GM12878 (cell line): ENCODE data around the gene BLACAT1. TPM values are rescaled to one million over a fixed set of nuclear protein-coding genes. Genes with fewer than 3 reads are reported as not detected.

Experiments used
- ATAC-seq: fragments of 200-7000 bp; cut with Tn5 transposase; 3 replicates; pipeline ENCODE4 v1.9.1; 2020; ENCODE audit warnings: mild to moderate bottlenecking, moderate library complexity
- BruUV-seq: library from RNA; stranded (reverse); fragments of 400-500 nt; replicated peaks from 2 replicates; lab custom pipeline; 2021; lab: Mats Ljungman, UMichigan
- CTCF ChIA-PET: fragments of 300-600 bp; sonication (Branson Sonifier 250); formaldehyde crosslinking; extraction: SDS; loops from one replicate; lab custom pipeline; 2021; ENCODE audit warnings: inconsistent platforms; lab: Yijun Ruan, JAX
- POLR2A ChIA-PET: fragments of 350-600 bp; formaldehyde crosslinking; extraction: SDS; loops from one replicate; lab custom pipeline; 2021; ENCODE audit warnings: inconsistent platforms; lab: Charles Lee
- RAD21 ChIA-PET: fragments of 300-600 bp; sonication (Branson Sonifier 250); formaldehyde crosslinking; loops from one replicate; lab custom pipeline; 2023; ENCODE audit warnings: antibody characterized with exemption; ENCODE audit not compliant: unreplicated experiment; lab: Charles Lee
- SMC1A ChIA-PET: fragments of 300-600 bp; sonication (Branson Sonifier 250); formaldehyde crosslinking; loops from one replicate; lab custom pipeline; 2023; ENCODE audit not compliant: unreplicated experiment, uncharacterized antibody; lab: Charles Lee
- DNase-seq: peaks from one replicate; pipeline ENCODE4 v3.0.0-alpha.2; 2011; ENCODE audit warnings: low read depth, low spot score
- FAIRE-seq: peaks from 3 replicates; lab custom pipeline; 2011; peaks lifted over from hg19 to GRCh38; lab: Jason Lieb, UNC
- H2AFZ ChIP-seq: 2 replicates; pipeline ENCODE4 v1.6.0; 2011; ENCODE audit warnings: low read depth, low read length, control low read depth; ENCODE audit not compliant: control insufficient read depth
- H3K27ac ChIP-seq: 2 replicates; pipeline ENCODE4 v1.5.1; 2011; ENCODE audit warnings: control low read depth; ENCODE audit not compliant: control insufficient read depth, insufficient read depth
- H3K27me3 ChIP-seq, 2 experiments: replicated peaks in 1 of 2; 2 replicates each; pipeline versions ENCODE4 v1.6.0 to v1.6.1; 2011; ENCODE audit warnings: low read length in 1 of 2; ENCODE audit not compliant: control insufficient read depth in 2 of 2, insufficient read depth in 2 of 2
- H3K36me3 ChIP-seq, 2 experiments: 2 replicates each; pipeline ENCODE4 v1.5.1; 2011; ENCODE audit warnings: low read length in 1 of 2; ENCODE audit not compliant: control insufficient read depth in 2 of 2, insufficient read depth in 2 of 2
- H3K4me1 ChIP-seq: 2 replicates; pipeline ENCODE4 v1.6.1; 2011; ENCODE audit warnings: mild to moderate bottlenecking, low read length, moderate library complexity, mixed read lengths; ENCODE audit not compliant: control insufficient read depth, insufficient read depth
- H3K4me2 ChIP-seq: 2 replicates; pipeline ENCODE4 v1.6.0; 2011; ENCODE audit warnings: control low read depth; ENCODE audit not compliant: control insufficient read depth, insufficient read depth
- H3K4me3 ChIP-seq: fragments of 200-600 bp; sonication (generic); 2 replicates; pipeline ENCODE4 v1.5.1; 2016
- H3K79me2 ChIP-seq: 2 replicates; pipeline ENCODE4 v1.6.0; 2011; ENCODE audit warnings: low read length; ENCODE audit not compliant: control insufficient read depth, insufficient read depth
- H3K9ac ChIP-seq: 2 replicates; pipeline ENCODE4 v1.8.0; 2011; ENCODE audit warnings: low read length, control low read depth, mixed read lengths; ENCODE audit not compliant: control insufficient read depth, insufficient read depth
- H3K9me3 ChIP-seq: replicated peaks from 3 replicates; pipeline ENCODE4 v1.5.1; 2011; ENCODE audit warnings: mild to moderate bottlenecking, low read length; ENCODE audit not compliant: control insufficient read depth, insufficient read depth
- H4K20me1 ChIP-seq: 2 replicates; pipeline ENCODE4 v1.6.0; 2011; ENCODE audit not compliant: control insufficient read depth, insufficient read depth
- BMI1 ChIP-seq: fragments of 450-650 bp; IDR thresholded peaks from 2 replicates; pipeline ENCODE4 v1.6.1; 2016; ENCODE audit warnings: mild to moderate bottlenecking, moderate library complexity, borderline replicate concordance
- CBX5 ChIP-seq: sonication (generic); IDR thresholded peaks from 2 replicates; pipeline ENCODE4 v1.6.1; 2016; ENCODE audit warnings: low read depth, moderate library complexity, mild to moderate bottlenecking, inconsistent platforms
- CREM ChIP-seq: IDR thresholded peaks from 2 replicates; pipeline ENCODE4 v1.6.1; 2014; ENCODE audit warnings: antibody characterized with exemption, low read depth
- IRF4 ChIP-seq: IDR thresholded peaks from 2 replicates; pipeline ENCODE4 v1.6.1; 2011; ENCODE audit warnings: low read depth, low read length
- NFIC ChIP-seq: IDR thresholded peaks from 2 replicates; pipeline ENCODE4 v1.6.1; 2012; ENCODE audit warnings: low read depth, mild to moderate bottlenecking, inconsistent platforms, low read length, moderate library complexity
- PAX8 ChIP-seq: fragments of 450-650 bp; IDR thresholded peaks from 2 replicates; pipeline ENCODE4 v1.6.1; 2017; ENCODE audit warnings: mild to moderate bottlenecking, moderate library complexity
- PBX3 ChIP-seq: IDR thresholded peaks from 2 replicates; pipeline ENCODE4 v1.6.1; 2011; ENCODE audit warnings: mild to moderate bottlenecking, low read depth, low read length, moderate library complexity; ENCODE audit not compliant: insufficient replicate concordance
- TARDBP ChIP-seq: IDR thresholded peaks from 2 replicates; pipeline ENCODE4 v1.6.1; 2016; ENCODE audit warnings: borderline replicate concordance
- WGBS: methylation state at CpG from one replicate; pipeline ENCODE4 v1.1.6; 2016; ENCODE audit warnings: low lambda C conversion rate; ENCODE audit not compliant: insufficient replicate concordance, insufficient coverage; ENCODE audit errors: missing lambda C conversion rate; 5-methylcytosine and 5-hydroxymethylcytosine counted together
- in situ Hi-C: fragments of 300-500 bp; cut with MboI; formaldehyde crosslinking; loops from 9 replicates; pipeline ENCODE4 v1.14.3; 2018; ENCODE audit warnings: mixed read lengths
- intact Hi-C: fragments of 100-400 bp; cut with micrococcal nuclease; formaldehyde crosslinking; loops from one replicate; pipeline ENCODE4 v1.14.2; 2022; ENCODE audit not compliant: unreplicated experiment
- polyA plus RNA-seq, 11 experiments: library from polyadenylated mRNA; depleted of rRNA in 4 of 11; unstranded in 6 of 11; stranded (reverse) in 5 of 11; fragments of >200 nt; fragmentation: Nextera tagmentation in 4 of 11; fragmentation: Illumina TruSeq in 1 of 11; extraction: Ambion mirVana in 4 of 11; extraction: Trizol in 1 of 11; gene quantifications; 1 replicate in 1 of 11; 2 replicates in 10 of 11; pipeline versions ENCODE4 v1.2.1 to v1.2.3, GENCODE V29; 2011 to 2016; ENCODE audit warnings: inconsistent platforms in 2 of 11, missing spikeins in 2 of 11, low read depth in 1 of 11
- total RNA-seq, 4 experiments: library from RNA; depleted of rRNA in 3 of 4; stranded (reverse); fragments of >200 nt in 3 of 4; fragmentation: Illumina TruSeq in 1 of 4; extraction: Trizol in 1 of 4; gene quantifications; 2 replicates each; pipeline versions ENCODE4 v1.2.1 to v1.2.3, GENCODE V29; 2013 to 2021

BLACAT1 gene
- total and polyA plus RNA-seq, 10 of the 15 experiments (the other 5 are each of a cell fraction or from before 2014, with no cell fraction given): 0.04 to 1.6 (median 0.15) TPM; not detected in 1

GRCh38 chr1:205444300-205444930 is 11.4 kb downstream of the BLACAT1 start (continued):
- no peak for TF ChIP-seq NFIC

GRCh38 chr1:205443585-205444299 is 12.1 kb downstream of the BLACAT1 start:
- in situ Hi-C loops: no loop called here
- ATAC-seq: no peak
- FAIRE-seq: no peak
- POLR2A ChIA-PET: no interaction called here
- RAD21 ChIA-PET: interaction anchor here (1.3 to 5.9 kb wide), 4 partner anchors 13 to 47 kb away, joined by 3 to 42 read pairs (median 4); no protein-coding TSS in a partner anchor
- no peak for DNase-seq
- no peaks in the 10 kb centered on the region for H3K36me3 ChIP-seq
- no peak overlapping the region for H3K9ac ChIP-seq
- H3K27me3 ChIP-seq: no peaks in the 10 kb centered on the region; a peak in 1 of 4 replicates
- SMC1A ChIA-PET: interaction anchor here (1.4 kb wide), 1 partner anchor 38 kb away, joined by 4 read pairs; no protein-coding TSS in a partner anchor
- no peak for TF ChIP-seq TARDBP
- no peak for TF ChIP-seq PAX8
- no peak for TF ChIP-seq CBX5
- TF ChIP-seq BMI1: no peak
- no peak for TF ChIP-seq PBX3
- no peak for TF ChIP-seq IRF4
- no peak for TF ChIP-seq CREM
- H3K27ac ChIP-seq: no peak overlapping the region
- H2AFZ ChIP-seq: no peak overlapping the region
- no peak overlapping the region for H3K4me3 ChIP-seq
- H3K4me2 ChIP-seq: no peak overlapping the region
- H4K20me1 ChIP-seq: no peaks in the 10 kb centered on the region
- H3K79me2 ChIP-seq: no peaks in the 10 kb centered on the region
- CTCF ChIA-PET: interaction anchor here (1.0 to 5.6 kb wide), 5 partner anchors 12 to 90 kb away, joined by 3 to 55 read pairs (median 3); no protein-coding TSS in a partner anchor
- intact Hi-C loops: no loop called here
- no TSS peak for BruUV-seq
- no peaks in the 10 kb centered on the region for H3K9me3 ChIP-seq
- peaks cover 20% of the 10 kb centered on the region for H3K4me1 ChIP-seq
- 20% methylated on average over 7 of the region's 7 CpGs for WGBS
